Measurements from ENCODE around the gene MAP4K5.

DNA sequence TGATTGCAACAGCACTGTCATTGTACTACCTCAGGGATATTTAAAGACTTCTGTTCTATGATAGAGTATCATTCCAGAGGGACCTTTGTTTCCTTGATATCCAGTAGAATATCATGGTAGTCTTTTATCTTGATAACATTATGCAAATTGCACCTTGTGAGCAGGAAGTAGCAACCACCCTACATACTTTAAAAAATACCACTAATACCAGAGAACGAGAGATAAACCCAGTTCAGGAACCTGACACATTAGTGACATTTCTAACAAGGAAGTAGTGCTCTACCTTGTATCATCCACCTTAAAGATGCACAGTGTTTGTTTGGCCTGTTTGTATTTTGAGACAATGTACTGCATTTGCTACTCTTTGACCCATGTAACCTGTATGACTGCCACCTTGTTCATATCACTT lies 8.8 kb upstream of the MAP4K5 start:
- TF ChIP-seq, protein P1, sequence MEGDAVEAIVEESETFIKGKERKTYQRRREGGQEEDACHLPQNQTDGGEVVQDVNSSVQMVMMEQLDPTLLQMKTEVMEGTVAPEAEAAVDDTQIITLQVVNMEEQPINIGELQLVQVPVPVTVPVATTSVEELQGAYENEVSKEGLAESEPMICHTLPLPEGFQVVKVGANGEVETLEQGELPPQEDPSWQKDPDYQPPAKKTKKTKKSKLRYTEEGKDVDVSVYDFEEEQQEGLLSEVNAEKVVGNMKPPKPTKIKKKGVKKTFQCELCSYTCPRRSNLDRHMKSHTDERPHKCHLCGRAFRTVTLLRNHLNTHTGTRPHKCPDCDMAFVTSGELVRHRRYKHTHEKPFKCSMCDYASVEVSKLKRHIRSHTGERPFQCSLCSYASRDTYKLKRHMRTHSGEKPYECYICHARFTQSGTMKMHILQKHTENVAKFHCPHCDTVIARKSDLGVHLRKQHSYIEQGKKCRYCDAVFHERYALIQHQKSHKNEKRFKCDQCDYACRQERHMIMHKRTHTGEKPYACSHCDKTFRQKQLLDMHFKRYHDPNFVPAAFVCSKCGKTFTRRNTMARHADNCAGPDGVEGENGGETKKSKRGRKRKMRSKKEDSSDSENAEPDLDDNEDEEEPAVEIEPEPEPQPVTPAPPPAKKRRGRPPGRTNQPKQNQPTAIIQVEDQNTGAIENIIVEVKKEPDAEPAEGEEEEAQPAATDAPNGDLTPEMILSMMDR (IDR thresholded peaks at IDR 0.05; ENCODE audit: low read length) = no peak
- TF ChIP-seq EZH2 (optimal IDR thresholded peaks at IDR 0.05; ENCODE audit: low read depth, low read length) = no peak
